HG03039 (cell line): ENCODE data around the gene PRODH2.
A peak's percentile ranks its signal among the peaks of the same experiment; 100 is the strongest.

Experiments
- ATAC-seq: cut with Tn5 transposase; IDR thresholded peaks from one replicate; pipeline ENCODE4 v1.9.1; 2021; ENCODE audit warnings: mild to moderate bottlenecking, moderate library complexity; ENCODE audit not compliant: unreplicated experiment

PRODH2 gene

DNA sequence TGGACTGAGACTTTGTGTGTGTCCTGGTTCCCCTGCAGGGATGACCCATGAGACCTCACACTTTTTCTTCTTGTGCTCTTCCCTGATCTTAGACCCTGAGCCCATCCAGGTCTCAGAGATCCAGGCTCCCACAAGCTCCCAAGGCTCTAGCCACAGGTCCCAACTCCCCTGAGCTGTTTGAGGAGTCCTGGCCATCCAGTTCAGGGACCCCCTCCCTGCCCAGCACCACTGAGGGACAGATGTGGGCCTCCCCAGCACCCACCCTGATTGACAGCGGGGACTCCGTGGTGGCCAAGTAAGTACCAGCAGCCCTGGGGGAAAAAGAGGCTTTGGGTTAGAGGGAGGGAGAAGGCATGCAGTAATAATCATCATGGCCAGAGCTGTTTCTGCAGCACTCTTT is 52.9 kb downstream of the PRODH2 start:
- ATAC-seq: no peak

DNA sequence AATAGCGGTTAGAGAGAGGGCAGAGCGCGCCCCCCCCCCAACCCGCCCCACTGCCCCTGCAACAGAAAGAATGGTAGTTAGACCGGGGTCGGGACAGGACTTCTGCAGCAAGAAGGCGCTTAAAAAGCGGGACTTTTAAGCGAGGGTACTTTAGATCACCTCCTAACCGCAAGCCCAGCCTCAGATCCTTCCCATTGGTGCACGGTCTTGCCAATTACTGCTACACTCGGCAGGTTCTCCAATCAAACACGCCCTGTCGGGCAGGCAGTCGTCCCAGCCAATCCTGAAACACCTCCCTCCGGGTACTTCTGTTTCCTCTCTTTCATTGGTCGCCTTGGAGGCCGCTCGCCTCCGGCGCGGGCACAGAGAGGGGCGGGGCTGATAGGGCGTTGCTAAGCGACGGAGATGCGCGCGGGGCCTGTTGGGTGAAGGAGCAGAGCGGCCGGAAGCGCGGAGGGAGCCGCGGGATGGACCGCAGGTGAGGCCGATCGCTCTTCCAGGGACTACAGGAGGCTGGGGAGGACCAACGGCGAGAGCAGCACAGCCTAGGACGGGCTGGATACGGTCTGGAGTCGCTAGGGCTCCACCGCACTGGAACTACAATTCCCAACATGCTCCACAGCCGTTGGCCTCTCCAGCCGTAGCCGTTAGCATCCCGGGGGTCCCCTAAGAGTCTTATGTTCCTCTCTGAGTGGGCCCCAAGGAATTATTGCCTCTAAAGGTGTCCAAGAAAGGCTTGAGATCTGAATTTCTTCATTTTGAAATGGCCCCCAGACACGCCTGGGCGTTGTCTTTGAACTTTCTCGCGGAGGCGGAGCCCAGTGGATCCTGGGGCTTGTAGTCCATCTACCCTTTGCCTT is 54.7 kb downstream of the PRODH2 start, which contains the start of gene PROSER3:
TSS of gene PROSER3 (plus strand) at position 428 of the 860 bp plus-strand sequence. CDS start at position 468, 40 bp downstream.
- ATAC-seq: peak; percentile 89

DNA sequence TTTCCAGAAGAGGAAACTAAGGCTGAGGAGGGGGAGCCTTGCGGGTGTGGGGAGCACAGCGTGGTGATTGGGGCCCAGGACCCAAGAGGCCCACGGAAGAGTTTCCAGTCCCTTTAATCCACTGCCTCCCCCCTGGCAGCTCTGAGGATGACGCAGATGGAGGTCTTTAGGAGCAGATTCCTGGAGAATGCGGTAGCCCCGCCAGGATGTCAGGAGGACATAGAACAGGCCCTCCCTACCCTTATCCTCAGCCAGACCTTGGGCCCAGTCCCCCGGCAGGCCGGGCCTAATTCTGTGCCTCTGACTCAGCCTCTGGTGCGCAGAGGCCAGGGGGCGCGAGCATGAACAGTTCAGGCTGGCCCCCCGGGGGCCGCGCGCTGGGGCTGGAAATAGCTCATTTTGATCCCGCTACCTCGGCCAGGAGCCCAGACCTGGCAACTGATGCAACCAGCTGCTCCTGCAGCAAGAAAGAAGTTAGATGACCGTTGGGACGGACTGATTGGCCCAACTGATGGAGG is 55.4 kb downstream of the PRODH2 start:
- ATAC-seq: no peak

- no peak for ATAC-seq
Observed at GRCh38 chr19:35756377-35757230, 56.0 kb downstream of the PRODH2 start, which contains the start of gene HSPB6. Gene HSPB6, minus strand, starts transcription at chr19:35757029. Its CDS starts 21 bp downstream, at chr19:35757008.

- ATAC-seq: no peak
Observed at GRCh38 chr19:35755550-35756376, 56.9 kb downstream of the PRODH2 start.

DNA sequence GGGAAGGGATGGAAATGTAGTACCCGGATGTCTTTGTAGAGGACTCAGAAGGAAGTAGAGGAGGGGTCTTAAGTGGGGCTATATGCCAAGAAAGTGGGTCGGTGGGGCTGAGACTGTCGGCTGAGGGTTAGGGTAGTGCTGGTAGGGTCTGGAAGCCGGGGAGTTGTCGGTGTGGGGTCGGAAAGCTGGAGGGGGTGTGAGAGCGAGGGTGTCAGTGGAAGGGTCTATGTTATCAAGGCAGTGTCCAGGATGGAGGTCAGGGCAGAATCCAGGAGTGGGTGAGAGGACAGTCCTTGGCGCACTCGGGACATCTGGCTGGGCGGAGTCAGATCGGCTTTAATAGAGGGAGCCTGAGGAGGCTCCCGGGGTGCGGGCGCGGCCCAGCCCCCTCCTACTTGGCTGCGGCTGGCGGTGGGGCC is 57.5 kb downstream of the PRODH2 start:
- no peak for ATAC-seq

DNA sequence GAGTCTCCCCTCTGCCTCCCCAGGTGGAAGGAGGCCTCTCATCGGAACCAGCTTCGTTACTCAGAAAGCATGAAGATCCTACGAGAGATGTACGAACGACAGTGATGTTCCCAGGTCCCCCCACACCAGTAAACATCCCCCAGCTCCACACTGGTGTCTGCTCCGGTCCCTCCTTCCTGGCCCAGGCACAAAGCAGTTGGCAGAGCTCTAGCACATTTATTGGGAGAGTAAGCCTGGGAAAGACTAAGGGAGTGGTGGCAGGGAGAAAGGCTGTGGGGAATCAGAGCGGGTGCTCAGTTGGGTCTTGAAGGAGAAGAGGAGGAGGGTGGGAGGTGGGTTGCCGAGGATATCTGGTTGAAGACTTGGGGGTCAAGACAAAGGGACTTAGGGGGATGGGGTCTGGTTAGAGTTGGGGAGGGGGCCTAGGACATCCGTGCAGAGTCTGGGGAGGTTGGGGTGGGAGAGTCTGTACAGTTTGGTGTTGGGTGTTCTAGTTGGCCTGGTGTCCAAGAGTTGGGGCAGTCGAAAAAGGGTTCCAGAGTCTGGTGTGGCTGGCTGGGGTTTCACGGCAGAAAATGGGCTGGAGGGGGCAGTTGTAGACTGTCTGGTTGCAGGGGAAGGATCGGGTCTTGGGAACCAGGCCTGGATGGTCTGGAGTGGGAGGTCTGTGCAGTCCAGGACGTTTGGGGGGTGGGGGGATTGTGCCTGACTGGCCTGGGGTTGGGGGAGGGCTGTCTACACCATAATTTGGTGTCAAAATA is 58.1 kb downstream of the PRODH2 start:
- ATAC-seq: no peak

DNA sequence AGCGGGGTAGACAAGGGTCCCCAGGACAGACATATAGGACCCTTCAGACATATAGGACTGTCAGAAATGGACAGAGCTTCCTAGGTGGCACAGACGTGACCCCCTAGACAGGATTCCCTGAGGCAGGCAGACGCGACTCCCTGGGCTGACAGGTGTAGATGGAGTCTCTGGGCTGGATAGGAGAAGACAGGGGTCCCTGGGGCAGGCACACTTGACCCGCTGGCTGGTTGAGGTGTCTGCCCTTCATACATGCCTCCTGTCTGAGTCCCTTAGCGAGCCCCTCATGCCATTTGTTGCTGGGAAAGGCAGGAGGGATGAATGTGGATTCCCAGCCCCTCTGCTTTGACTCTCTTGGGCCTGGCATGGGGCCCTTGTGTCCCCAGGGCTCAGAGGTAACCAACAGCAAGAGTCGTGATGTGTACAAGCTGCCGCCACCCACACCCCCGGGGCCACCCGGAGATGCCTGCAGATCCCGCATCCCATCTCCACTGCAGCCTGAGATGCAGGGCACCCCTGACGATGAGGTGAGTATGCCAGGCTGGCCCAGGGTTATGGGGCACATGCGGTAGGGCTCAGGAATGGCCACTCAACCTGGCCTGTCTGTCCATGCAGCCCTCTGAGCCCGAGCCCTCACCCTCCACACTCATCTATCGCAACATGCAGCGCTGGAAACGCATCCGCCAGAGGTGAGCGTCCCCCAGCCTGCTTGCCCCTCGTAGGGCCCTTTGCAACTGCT is 58.8 kb downstream of the PRODH2 start:
- ATAC-seq: no peak

- ATAC-seq: no peak
Observed at GRCh38 chr19:35752746-35753350, 59.8 kb downstream of the PRODH2 start.

GRCh38 chr19:35751839-35752745 is 60.6 kb downstream of the PRODH2 start:
- no peak for ATAC-seq

GRCh38 chr19:35750167-35750566 is 62.5 kb downstream of the PRODH2 start:
- ATAC-seq: no peak
